Smooth muscle cell (in vitro differentiated cells): Measurements from ENCODE around the gene POC5. TPM values are rescaled to one million over a fixed set of nuclear protein-coding genes. Genes with fewer than 3 reads are reported as not detected.

ENCODE experiments used
- DNase-seq: peaks from one replicate; lab custom pipeline; 2025; ENCODE audit not compliant: unreplicated experiment; lab: John Stamatoyannopoulos, UW
- H2AFZ ChIP-seq: fragments of 200-600 bp; sonication (generic); 2 replicates; pipeline ENCODE4 v1.6.0; 2016; ENCODE audit warnings: antibody characterized with exemption, low read depth, mild to moderate bottlenecking
- H3F3A ChIP-seq: fragments of 200-600 bp; sonication (generic); 2 replicates; pipeline ENCODE4 v1.6.0; 2017; ENCODE audit warnings: antibody characterized with exemption, low read depth
- H3K27ac ChIP-seq: fragments of 200-600 bp; sonication (generic); 2 replicates; pipeline ENCODE4 v1.5.1; 2016; ENCODE audit warnings: low read depth, mild to moderate bottlenecking
- H3K27me3 ChIP-seq: fragments of 200-600 bp; sonication (generic); 2 replicates; pipeline ENCODE4 v1.6.1; 2016; ENCODE audit warnings: low read depth, mild to moderate bottlenecking
- H3K36me3 ChIP-seq: fragments of 200-600 bp; sonication (generic); 2 replicates; pipeline ENCODE4 v1.5.1; 2016; ENCODE audit warnings: low read depth
- H3K4me1 ChIP-seq: fragments of 200-600 bp; sonication (generic); 2 replicates; pipeline ENCODE4 v1.5.1; 2016; ENCODE audit warnings: low read depth
- H3K4me2 ChIP-seq: fragments of 200-600 bp; sonication (generic); 2 replicates; pipeline ENCODE4 v1.6.0; 2016; ENCODE audit warnings: mild to moderate bottlenecking
- H3K4me3 ChIP-seq: fragments of 200-600 bp; sonication (generic); 2 replicates; pipeline ENCODE4 v1.5.1; 2016; ENCODE audit warnings: mild to moderate bottlenecking
- H3K79me2 ChIP-seq: fragments of 200-600 bp; sonication (generic); 2 replicates; pipeline ENCODE4 v1.6.0; 2016; ENCODE audit warnings: low read depth, mild to moderate bottlenecking
- H3K9ac ChIP-seq: fragments of 200-600 bp; sonication (generic); 2 replicates; pipeline ENCODE4 v1.6.0; 2016; ENCODE audit warnings: low read depth
- H3K9me3 ChIP-seq: fragments of 200-600 bp; sonication (generic); replicated peaks from 2 replicates; pipeline ENCODE4 v1.5.1; 2016; ENCODE audit warnings: low read depth
- H4K20me1 ChIP-seq: fragments of 200-600 bp; sonication (generic); 2 replicates; pipeline ENCODE4 v1.6.0; 2016; ENCODE audit warnings: low read depth
- WGBS: methylation state at CpG from one replicate; pipeline ENCODE4 v1.1.7; 2016; ENCODE audit warnings: low lambda C conversion rate; 5-methylcytosine and 5-hydroxymethylcytosine counted together
- polyA plus RNA-seq: library from polyadenylated mRNA; unstranded; fragments of >200 nt; fragmentation: Nextera tagmentation; extraction: Ambion mirVana; gene quantifications from 2 replicates; pipeline ENCODE4 v1.2.1, GENCODE V29; 2016
- total RNA-seq: library from RNA; depleted of rRNA; stranded (reverse); fragments of >200 nt; gene quantifications from 2 replicates; pipeline ENCODE4 v1.2.3, GENCODE V29; 2014
- TF ChIP-seq, protein P1 (sequence below): fragments of 200-600 bp; sonication (generic); IDR thresholded peaks from 2 replicates; pipeline ENCODE4 v1.5.1; 2017; ENCODE audit warnings: borderline replicate concordance, mild to moderate bottlenecking, antibody characterized with exemption; ENCODE audit not compliant: insufficient read depth, poor library complexity, severe bottlenecking

The POC5 gene
- total and polyA plus RNA-seq, 2 experiments from 2014 or later, result 4.8 to 15.4 TPM

DNA sequence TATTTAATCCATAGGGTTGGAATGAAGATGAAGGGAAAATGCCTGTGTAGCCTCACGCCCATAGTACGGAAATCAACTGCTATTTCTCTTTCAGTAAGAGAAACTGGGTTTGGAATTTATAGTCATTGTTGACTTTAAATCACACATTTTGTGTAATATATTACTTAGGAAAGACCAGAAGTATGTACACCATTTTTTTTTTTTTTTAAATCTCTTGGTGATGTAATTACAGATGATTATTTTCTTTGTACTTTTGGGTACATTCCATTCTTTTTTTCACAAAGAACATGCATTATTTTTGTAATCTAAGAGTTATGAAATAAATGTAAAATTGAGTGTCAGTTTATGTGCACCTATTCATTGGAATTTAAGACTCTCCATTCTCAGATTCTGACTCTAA is 45.7 kb downstream of the POC5 start:
- TF ChIP-seq, protein P1, sequence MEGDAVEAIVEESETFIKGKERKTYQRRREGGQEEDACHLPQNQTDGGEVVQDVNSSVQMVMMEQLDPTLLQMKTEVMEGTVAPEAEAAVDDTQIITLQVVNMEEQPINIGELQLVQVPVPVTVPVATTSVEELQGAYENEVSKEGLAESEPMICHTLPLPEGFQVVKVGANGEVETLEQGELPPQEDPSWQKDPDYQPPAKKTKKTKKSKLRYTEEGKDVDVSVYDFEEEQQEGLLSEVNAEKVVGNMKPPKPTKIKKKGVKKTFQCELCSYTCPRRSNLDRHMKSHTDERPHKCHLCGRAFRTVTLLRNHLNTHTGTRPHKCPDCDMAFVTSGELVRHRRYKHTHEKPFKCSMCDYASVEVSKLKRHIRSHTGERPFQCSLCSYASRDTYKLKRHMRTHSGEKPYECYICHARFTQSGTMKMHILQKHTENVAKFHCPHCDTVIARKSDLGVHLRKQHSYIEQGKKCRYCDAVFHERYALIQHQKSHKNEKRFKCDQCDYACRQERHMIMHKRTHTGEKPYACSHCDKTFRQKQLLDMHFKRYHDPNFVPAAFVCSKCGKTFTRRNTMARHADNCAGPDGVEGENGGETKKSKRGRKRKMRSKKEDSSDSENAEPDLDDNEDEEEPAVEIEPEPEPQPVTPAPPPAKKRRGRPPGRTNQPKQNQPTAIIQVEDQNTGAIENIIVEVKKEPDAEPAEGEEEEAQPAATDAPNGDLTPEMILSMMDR, result no peak
- no peaks in the 10 kb centered on the region for H3F3A ChIP-seq
- H3K27ac ChIP-seq, result no peak overlapping the region
- H2AFZ ChIP-seq, result no peak overlapping the region
- H4K20me1 ChIP-seq, result no peaks in the 10 kb centered on the region
- peaks cover 4% of the 10 kb centered on the region for H3K4me1 ChIP-seq
- H3K9me3 ChIP-seq, result no peaks in the 10 kb centered on the region
- H3K79me2 ChIP-seq, result no peaks in the 10 kb centered on the region
- no peak overlapping the region for H3K4me3 ChIP-seq
- no peaks in the 10 kb centered on the region for H3K36me3 ChIP-seq
- WGBS, result 94% methylated on average over 2 of the region's 2 CpGs
- no peak overlapping the region for H3K4me2 ChIP-seq
- no peak overlapping the region for H3K9ac ChIP-seq
- DNase-seq, result no peak
- H3K27me3 ChIP-seq, result no peaks in the 10 kb centered on the region

DNA sequence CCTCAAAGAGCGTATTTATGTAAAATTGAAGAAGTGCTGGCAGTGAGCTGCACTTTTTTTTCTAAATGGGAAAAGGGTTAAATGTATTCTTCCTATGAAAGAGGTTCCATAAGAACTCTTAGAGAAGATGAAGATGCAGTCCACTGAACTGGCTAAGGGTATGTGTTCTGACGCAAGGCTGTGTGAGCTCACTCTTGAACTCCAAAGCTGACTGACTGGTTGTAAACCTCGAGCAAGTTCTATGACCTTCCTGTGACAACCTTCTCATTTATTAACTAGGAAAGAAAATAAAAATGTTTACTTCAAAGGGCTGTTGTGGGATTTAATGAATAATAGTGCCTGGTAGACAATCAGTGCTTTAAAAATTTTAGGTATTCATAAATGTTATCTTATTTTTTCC is 46.7 kb downstream of the POC5 start:
- Histone ChIP-seq H4K20me1 (no peaks in the 10 kb centered on the region), H2AFZ (no peak overlapping the region), H3K4me2 (no peak overlapping the region), H3K4me3 (no peak overlapping the region), H3K4me1 (peaks cover 4% of the 10 kb centered on the region), H3K27ac (no peak overlapping the region), H3K9ac (no peak overlapping the region), H3F3A (no peaks in the 10 kb centered on the region), H3K9me3 (no peaks in the 10 kb centered on the region), H3K27me3 (no peaks in the 10 kb centered on the region), H3K79me2 (no peaks in the 10 kb centered on the region), H3K36me3 (no peaks in the 10 kb centered on the region)
- no peak for DNase-seq
- 81% methylated on average over 3 of the region's 3 CpGs for WGBS
- TF ChIP-seq, protein P1, result no peak

DNA sequence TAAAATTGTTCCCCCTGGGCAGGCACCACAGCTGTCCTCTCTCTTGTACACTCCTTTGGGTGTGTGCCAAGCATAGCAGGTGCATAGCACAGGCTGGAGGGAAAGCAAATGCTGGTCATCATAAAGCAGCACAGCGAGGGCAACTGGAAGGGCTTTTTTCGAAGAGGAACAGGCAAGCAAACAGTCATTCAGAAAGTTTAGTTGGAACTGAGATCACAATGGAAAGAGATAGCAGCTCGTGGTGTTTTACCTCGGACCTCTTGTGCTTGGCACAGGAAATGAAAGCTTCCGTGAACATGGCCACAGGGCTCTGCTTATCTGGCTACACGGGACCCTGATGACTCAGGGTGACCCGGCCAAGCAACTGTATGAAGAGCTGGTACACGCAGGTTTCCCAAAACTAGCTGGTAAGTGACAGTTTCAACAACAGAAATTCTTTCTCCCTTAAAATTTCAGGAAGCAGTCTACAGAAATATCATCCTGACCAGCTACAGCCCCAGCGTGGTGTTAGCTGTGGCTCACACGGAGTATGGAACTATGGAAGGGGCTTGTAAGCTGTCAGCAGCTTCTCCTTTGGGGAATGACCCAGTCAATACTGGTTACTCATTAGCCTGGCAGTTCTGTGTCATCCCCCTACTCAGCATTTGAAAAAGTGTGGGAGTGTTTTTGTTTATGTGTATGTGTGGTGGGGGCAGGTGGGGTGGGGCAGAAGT is 48.1 kb downstream of the POC5 start:
- TF ChIP-seq, protein P1, result no peak
- Histone ChIP-seq H3K4me2 (peak overlapping the region; percentile 25), H2AFZ (no peak overlapping the region)

DNA sequence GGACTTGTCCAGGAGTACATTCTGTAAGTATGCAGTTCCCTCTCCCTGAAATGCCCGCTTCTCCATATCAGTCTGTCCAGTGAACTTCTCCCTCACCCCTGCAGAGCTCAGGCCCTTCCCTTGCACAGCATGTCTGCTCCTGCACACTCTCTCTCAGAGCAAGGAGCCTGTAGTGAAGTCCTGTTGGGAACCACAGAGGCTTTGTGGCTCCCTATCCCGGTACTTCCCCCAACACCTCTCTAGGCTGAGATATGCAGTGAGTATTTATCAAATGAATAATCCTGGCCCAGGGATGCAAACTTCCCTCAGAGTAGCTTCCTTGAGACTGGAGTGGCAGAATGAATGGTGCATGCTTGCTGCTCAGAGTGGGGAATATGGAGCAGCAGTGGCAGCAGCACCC is 48.8 kb downstream of the POC5 start:
- no peaks in the 10 kb centered on the region for H3F3A ChIP-seq
- 89% methylated on average over 2 of the region's 2 CpGs for WGBS
- no peaks in the 10 kb centered on the region for H3K27me3 ChIP-seq
- H3K9ac ChIP-seq, result no peak overlapping the region
- no peaks in the 10 kb centered on the region for H3K79me2 ChIP-seq
- H4K20me1 ChIP-seq, result no peaks in the 10 kb centered on the region
- TF ChIP-seq, protein P1, result no peak
- H3K4me1 ChIP-seq, result peaks cover 13% of the 10 kb centered on the region
- no peaks in the 10 kb centered on the region for H3K9me3 ChIP-seq
- no peak overlapping the region for H2AFZ ChIP-seq
- no peak overlapping the region for H3K27ac ChIP-seq
- DNase-seq, result no peak
- no peak overlapping the region for H3K4me3 ChIP-seq
- no peaks in the 10 kb centered on the region for H3K36me3 ChIP-seq
- no peak overlapping the region for H3K4me2 ChIP-seq

More for the DNA sequence above, 48.1 kb downstream of the POC5 start:
- no peaks in the 10 kb centered on the region for H3K9me3 ChIP-seq
- DNase-seq, result no peak
- no peaks in the 10 kb centered on the region for H3K27me3 ChIP-seq
- H4K20me1 ChIP-seq, result no peaks in the 10 kb centered on the region
- H3F3A ChIP-seq, result no peaks in the 10 kb centered on the region
- no peaks in the 10 kb centered on the region for H3K79me2 ChIP-seq
- H3K4me3 ChIP-seq, result peak overlapping the region; percentile 9
- H3K27ac ChIP-seq, result no peak overlapping the region
- WGBS, result 36% methylated on average over 10 of the region's 10 CpGs
- H3K9ac ChIP-seq, result no peak overlapping the region
- H3K4me1 ChIP-seq, result peaks cover 13% of the 10 kb centered on the region
- H3K36me3 ChIP-seq, result no peaks in the 10 kb centered on the region
